Neural cell (in vitro differentiated cells): ENCODE data around the gene YJEFN3. TPM values are rescaled to one million over a fixed set of nuclear protein-coding genes. Genes with fewer than 3 reads are reported as not detected.

ENCODE experiments used
- H2AFZ ChIP-seq: fragments of 200-600, 300-800 bp; sonication (generic), shearing (Covaris generic); 2 replicates; pipeline ENCODE4 v1.6.0; 2014; ENCODE audit warnings: low read depth, mild to moderate bottlenecking, antibody characterized with exemption, low read length, moderate library complexity
- H3F3A ChIP-seq: fragments of 200-600 bp; shearing (Covaris generic); 2 replicates; pipeline ENCODE4 v1.6.1; 2016; ENCODE audit warnings: mild to moderate bottlenecking, moderate library complexity, mixed read lengths, antibody characterized with exemption, low read length; ENCODE audit not compliant: insufficient read depth, poor library complexity, severe bottlenecking
- H3K27ac ChIP-seq: fragments of 200-600, 300-800 bp; sonication (generic), shearing (Covaris generic); 2 replicates; pipeline ENCODE4 v1.5.1; 2014; ENCODE audit warnings: mild to moderate bottlenecking, low read length, moderate library complexity
- H3K27me3 ChIP-seq: fragments of 300-800, 200-600 bp; sonication (generic), shearing (Covaris generic); 2 replicates; pipeline ENCODE4 v1.6.0; 2014; ENCODE audit warnings: mild to moderate bottlenecking, low read depth, low read length, moderate library complexity; ENCODE audit not compliant: insufficient read depth
- H3K36me3 ChIP-seq: fragments of 300-800, 200-600 bp; sonication (generic), shearing (Covaris generic); 2 replicates; pipeline ENCODE4 v1.5.1; 2014; ENCODE audit warnings: mild to moderate bottlenecking, antibody characterized with exemption, low read length, moderate library complexity; ENCODE audit not compliant: insufficient read depth
- H3K4me2 ChIP-seq: fragments of 300-800, 200-600 bp; sonication (generic), shearing (Covaris generic); 2 replicates; pipeline ENCODE4 v1.6.0; 2014; ENCODE audit warnings: mild to moderate bottlenecking, low read length
- H3K4me3 ChIP-seq: fragments of 300-800, 200-600 bp; sonication (generic), shearing (Covaris generic); 2 replicates; pipeline ENCODE4 v1.5.1; 2014; ENCODE audit warnings: mild to moderate bottlenecking, low read length, moderate library complexity
- H3K79me2 ChIP-seq: fragments of 200-600 bp; shearing (Covaris generic); replicated peaks from 2 replicates; pipeline ENCODE4 v1.6.0; 2014; ENCODE audit warnings: mild to moderate bottlenecking, low read length, moderate library complexity; ENCODE audit not compliant: insufficient read depth
- H3K9ac ChIP-seq: fragments of 300-800, 200-600 bp; sonication (generic), shearing (Covaris generic); 2 replicates; pipeline ENCODE4 v1.6.1; 2016; ENCODE audit warnings: mild to moderate bottlenecking, low read length, mixed read lengths
- H3K9me2 ChIP-seq: fragments of 200-600 bp; shearing (Covaris generic); 2 replicates; pipeline ENCODE4 v1.6.1; 2016; ENCODE audit warnings: mild to moderate bottlenecking, low read length, mixed read lengths; ENCODE audit not compliant: insufficient read depth
- H3K9me3 ChIP-seq: fragments of 200-600, 300-800 bp; sonication (generic), shearing (Covaris generic); 2 replicates; pipeline ENCODE4 v1.6.1; 2016; ENCODE audit warnings: mild to moderate bottlenecking, mixed run types, low read length, moderate library complexity, mixed read lengths
- H4K20me1 ChIP-seq: fragments of 200-600 bp; shearing (Covaris generic); 2 replicates; pipeline ENCODE4 v1.6.1; 2016; ENCODE audit warnings: mild to moderate bottlenecking, mixed run types; ENCODE audit not compliant: insufficient read depth
- EP300 ChIP-seq: fragments of 450-650 bp; conservative IDR thresholded peaks from 2 replicates; pipeline ENCODE4 v1.6.1; 2014; ENCODE audit warnings: antibody characterized with exemption, mild to moderate bottlenecking, moderate library complexity; ENCODE audit not compliant: poor library complexity, severe bottlenecking
- EZH2 ChIP-seq: fragments of 200-600, 300-800 bp; shearing (Covaris generic), sonication (generic); IDR thresholded peaks from 2 replicates; pipeline ENCODE4 v1.6.1; 2014; ENCODE audit warnings: antibody characterized with exemption, low read length, borderline replicate concordance, mild to moderate bottlenecking; ENCODE audit not compliant: insufficient read depth, poor library complexity, severe bottlenecking
- MXI1 ChIP-seq: fragments of 450-650 bp; conservative IDR thresholded peaks from 2 replicates; pipeline ENCODE4 v1.6.1; 2014; ENCODE audit warnings: antibody characterized with exemption, mild to moderate bottlenecking; ENCODE audit not compliant: poor library complexity, severe bottlenecking
- POLR2AphosphoS5 ChIP-seq: IDR thresholded peaks from 2 replicates; pipeline ENCODE4 v1.6.1; 2012
- RAD21 ChIP-seq: fragments of 450-650 bp; conservative IDR thresholded peaks from 2 replicates; pipeline ENCODE4 v1.6.1; 2014; ENCODE audit warnings: antibody characterized with exemption, mild to moderate bottlenecking, moderate library complexity
- SMC3 ChIP-seq: fragments of 450-650 bp; conservative IDR thresholded peaks from 2 replicates; pipeline ENCODE4 v1.6.1; 2014; ENCODE audit warnings: antibody characterized with exemption, mild to moderate bottlenecking, moderate library complexity; ENCODE audit not compliant: poor library complexity
- TAF1 ChIP-seq: IDR thresholded peaks from 2 replicates; pipeline ENCODE4 v1.6.1; 2012; ENCODE audit warnings: low read depth
- polyA minus RNA-seq: library from RNA; depleted of rRNA, polyadenylated mRNA; stranded (reverse); fragments of >200 nt; gene quantifications from 2 replicates; pipeline ENCODE4 v1.2.3, GENCODE V29; 2014
- polyA plus RNA-seq: library from polyadenylated mRNA; depleted of rRNA; stranded (reverse); fragments of >200 nt; gene quantifications from 2 replicates; pipeline ENCODE4 v1.2.3, GENCODE V29; 2014
- TF ChIP-seq, protein P1 (sequence below): fragments of 450-650 bp; IDR thresholded peaks from 2 replicates; pipeline ENCODE4 v1.5.1; 2014; ENCODE audit warnings: antibody characterized with exemption, mild to moderate bottlenecking, moderate library complexity; ENCODE audit not compliant: poor library complexity, severe bottlenecking
- TF ChIP-seq, protein P2 (sequence below): IDR thresholded peaks from 2 replicates; pipeline ENCODE4 v1.6.1; 2012; ENCODE audit warnings: borderline replicate concordance

Gene YJEFN3, protein sequence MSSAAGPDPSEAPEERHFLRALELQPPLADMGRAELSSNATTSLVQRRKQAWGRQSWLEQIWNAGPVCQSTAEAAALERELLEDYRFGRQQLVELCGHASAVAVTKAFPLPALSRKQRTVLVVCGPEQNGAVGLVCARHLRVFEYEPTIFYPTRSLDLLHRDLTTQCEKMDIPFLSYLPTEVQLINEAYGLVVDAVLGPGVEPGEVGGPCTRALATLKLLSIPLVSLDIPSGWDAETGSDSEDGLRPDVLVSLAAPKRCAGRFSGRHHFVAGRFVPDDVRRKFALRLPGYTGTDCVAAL
- polyA plus RNA-seq (26.9 and 28.1 TPM in 2 replicates), polyA minus RNA-seq (3.4 and 4.6 TPM in 2 replicates)

DNA sequence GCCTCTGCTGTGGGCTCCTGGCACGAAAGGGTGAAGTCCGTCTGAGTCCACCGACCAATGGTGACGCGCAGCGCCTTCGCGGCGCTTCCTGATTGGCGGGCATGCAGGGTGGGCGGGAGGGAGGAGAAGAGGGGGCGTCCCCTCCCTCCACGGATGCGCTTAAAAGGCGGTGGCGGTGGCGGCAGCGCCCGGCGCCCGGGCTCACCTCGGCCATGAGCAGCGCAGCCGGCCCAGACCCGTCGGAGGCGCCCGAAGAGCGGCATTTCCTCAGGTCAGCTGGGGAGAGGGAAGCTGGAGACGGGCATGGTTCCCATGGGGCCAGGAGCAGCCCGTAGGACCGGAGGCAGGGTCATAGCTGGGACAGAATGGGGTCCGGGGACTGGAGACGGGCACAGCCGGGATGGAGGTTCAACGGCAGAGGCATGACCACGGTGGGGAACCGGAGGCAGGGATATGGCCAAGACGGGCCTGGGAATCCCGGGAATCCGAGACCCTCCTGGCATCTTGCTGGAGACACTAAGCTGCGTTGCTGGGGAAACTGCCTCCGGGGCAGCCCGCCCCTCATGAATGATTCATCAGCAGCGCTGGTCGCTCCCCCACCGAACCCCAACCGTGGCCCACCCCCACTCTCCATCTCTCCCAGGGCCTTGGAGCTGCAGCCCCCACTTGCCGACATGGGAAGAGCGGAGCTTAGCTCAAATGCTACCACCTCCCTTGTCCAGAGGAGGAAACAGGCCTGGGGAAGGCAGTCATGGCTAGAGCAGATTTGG lies at the start of gene YJEFN3:
YJEFN3 (plus strand) TSS at position 191 of the 770 bp plus-strand sequence; CDS start at position 213, 22 bp downstream.
- Histone ChIP-seq H2AFZ (no peak within 1 kb of the TSS), H3K79me2 (no peaks in the 10 kb centered on the region), H3K27me3 (no peaks in the 10 kb centered on the region), H3K9me3 (no peaks in the 10 kb centered on the region), H3K36me3 (no peaks in the 10 kb centered on the region), H4K20me1 (no peaks in the 10 kb centered on the region), H3K9me2 (no peaks in the 10 kb centered on the region), H3K4me2 (no peak within 1 kb of the TSS), H3K9ac (no peak within 1 kb of the TSS), H3K27ac (no peak within 1 kb of the TSS), H3F3A (no peaks in the 10 kb centered on the region), H3K4me3 (peak within 1 kb of the TSS; percentile 48)
- TF ChIP-seq POLR2AphosphoS5 (no peak), RAD21 (no peak), SMC3 (no peak), TAF1 (no peak), EP300 (no peak), EZH2 (no peak), MXI1 (no peak)
- TF ChIP-seq, protein P1, sequence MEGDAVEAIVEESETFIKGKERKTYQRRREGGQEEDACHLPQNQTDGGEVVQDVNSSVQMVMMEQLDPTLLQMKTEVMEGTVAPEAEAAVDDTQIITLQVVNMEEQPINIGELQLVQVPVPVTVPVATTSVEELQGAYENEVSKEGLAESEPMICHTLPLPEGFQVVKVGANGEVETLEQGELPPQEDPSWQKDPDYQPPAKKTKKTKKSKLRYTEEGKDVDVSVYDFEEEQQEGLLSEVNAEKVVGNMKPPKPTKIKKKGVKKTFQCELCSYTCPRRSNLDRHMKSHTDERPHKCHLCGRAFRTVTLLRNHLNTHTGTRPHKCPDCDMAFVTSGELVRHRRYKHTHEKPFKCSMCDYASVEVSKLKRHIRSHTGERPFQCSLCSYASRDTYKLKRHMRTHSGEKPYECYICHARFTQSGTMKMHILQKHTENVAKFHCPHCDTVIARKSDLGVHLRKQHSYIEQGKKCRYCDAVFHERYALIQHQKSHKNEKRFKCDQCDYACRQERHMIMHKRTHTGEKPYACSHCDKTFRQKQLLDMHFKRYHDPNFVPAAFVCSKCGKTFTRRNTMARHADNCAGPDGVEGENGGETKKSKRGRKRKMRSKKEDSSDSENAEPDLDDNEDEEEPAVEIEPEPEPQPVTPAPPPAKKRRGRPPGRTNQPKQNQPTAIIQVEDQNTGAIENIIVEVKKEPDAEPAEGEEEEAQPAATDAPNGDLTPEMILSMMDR, result no peak
- TF ChIP-seq, protein P2, sequence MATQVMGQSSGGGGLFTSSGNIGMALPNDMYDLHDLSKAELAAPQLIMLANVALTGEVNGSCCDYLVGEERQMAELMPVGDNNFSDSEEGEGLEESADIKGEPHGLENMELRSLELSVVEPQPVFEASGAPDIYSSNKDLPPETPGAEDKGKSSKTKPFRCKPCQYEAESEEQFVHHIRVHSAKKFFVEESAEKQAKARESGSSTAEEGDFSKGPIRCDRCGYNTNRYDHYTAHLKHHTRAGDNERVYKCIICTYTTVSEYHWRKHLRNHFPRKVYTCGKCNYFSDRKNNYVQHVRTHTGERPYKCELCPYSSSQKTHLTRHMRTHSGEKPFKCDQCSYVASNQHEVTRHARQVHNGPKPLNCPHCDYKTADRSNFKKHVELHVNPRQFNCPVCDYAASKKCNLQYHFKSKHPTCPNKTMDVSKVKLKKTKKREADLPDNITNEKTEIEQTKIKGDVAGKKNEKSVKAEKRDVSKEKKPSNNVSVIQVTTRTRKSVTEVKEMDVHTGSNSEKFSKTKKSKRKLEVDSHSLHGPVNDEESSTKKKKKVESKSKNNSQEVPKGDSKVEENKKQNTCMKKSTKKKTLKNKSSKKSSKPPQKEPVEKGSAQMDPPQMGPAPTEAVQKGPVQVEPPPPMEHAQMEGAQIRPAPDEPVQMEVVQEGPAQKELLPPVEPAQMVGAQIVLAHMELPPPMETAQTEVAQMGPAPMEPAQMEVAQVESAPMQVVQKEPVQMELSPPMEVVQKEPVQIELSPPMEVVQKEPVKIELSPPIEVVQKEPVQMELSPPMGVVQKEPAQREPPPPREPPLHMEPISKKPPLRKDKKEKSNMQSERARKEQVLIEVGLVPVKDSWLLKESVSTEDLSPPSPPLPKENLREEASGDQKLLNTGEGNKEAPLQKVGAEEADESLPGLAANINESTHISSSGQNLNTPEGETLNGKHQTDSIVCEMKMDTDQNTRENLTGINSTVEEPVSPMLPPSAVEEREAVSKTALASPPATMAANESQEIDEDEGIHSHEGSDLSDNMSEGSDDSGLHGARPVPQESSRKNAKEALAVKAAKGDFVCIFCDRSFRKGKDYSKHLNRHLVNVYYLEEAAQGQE, result no peak

DNA sequence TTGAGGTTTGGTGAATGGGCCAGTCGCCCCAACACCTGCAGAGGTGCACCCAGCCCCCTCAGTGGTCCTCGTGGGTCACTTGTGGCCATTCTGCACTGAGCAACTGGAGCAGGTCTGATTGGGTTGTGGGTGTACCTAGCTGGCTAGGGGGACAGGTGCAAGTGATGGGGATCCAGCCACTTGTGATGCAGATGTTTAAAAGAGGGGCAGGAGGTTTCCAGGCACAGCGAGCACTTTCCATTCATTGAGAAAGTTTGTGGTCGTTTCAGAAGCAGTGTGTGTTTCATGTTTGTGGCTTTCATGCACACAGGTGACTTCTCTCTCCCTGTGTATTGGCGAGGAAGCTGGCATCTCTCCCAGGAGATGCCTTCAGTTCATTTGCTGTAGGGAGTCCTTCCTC lies 48.0 kb upstream of the YJEFN3 start:
- no peaks in the 10 kb centered on the region for H3K9me3 ChIP-seq
- no peaks in the 10 kb centered on the region for H3F3A ChIP-seq
- H3K9me2 ChIP-seq, result no peaks in the 10 kb centered on the region
- no peak overlapping the region for H3K4me2 ChIP-seq
- no peak overlapping the region for H3K9ac ChIP-seq
- no peaks in the 10 kb centered on the region for H3K27me3 ChIP-seq
- no peaks in the 10 kb centered on the region for H4K20me1 ChIP-seq
- H3K79me2 ChIP-seq, result no peaks in the 10 kb centered on the region
- no peak overlapping the region for H2AFZ ChIP-seq
- H3K36me3 ChIP-seq, result no peaks in the 10 kb centered on the region
- TF ChIP-seq RAD21 (no peak), TAF1 (no peak), EZH2 (no peak), EP300 (no peak), SMC3 (no peak)
- TF ChIP-seq, protein P1, result no peak
- no peak overlapping the region for H3K27ac ChIP-seq
- no peak overlapping the region for H3K4me3 ChIP-seq
